Stimulated activated CD4-positive, alpha-beta T cell treated with anti-CD3 and anti-CD28 coated beads, Interleukin-4, amount 100 ng/mL, for 48 hours (primary cell): ENCODE measurements around the gene TMSB15A.
A peak's percentile ranks its signal among the peaks of the same experiment; 100 is the strongest.
"Not testable (repeated sequence)": the region's sequence is repeated elsewhere in the genome, so short reads cannot be mapped to it uniquely, and the experiment has no call there.

Source experiments
- DNase-seq, 2 donors: peaks; one replicate each; pipeline ENCODE4 v3.0.0-alpha.2; 2020; ENCODE audit warnings: low read depth in 2 of 2

TMSB15A gene

DNA sequence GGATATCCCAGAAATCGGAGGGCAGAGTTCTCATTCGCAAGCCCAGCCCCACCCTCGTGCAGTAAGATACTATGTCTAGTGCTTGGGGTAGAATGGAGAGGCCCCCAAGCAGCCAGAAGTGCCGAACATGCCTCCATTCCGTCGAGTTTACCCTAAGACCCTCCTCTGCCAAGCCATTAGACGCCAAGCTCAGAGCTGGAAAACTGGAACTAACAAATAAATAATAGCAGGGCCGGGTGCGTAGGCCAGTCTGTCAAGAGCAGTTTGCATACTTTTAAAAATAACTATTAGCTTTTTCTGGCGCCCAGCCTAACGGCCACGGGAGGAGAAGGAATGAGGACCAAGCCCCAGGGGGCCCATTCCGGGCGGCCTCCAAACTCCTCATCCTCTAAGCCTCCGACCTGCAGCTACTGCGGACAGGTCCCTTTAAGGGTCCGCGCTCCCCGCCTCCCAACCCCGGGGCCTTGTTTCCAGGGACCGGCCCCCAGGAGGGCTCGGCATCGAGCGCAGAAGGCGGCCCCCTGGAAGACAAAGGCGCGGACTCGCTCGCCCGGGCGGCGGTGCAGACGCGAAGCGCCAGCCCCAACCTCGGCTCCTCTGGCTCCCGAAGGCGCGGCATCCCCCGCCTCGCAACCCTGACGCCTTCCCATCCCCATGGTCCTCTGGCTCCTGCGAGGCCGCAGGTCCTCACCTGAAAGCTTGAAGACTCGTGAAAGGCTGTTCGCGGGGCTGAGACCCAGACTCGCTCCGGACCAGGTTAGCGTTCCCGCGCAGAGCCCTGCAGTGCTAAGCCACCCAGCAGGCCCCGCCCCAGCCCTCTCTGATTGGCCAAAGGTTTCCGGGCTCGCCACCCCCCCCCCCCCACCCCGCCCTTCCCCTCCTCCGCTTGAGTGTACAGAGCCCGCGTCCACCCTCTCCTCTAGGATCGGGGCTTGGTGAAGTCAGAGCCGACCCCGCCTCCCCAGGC, at the start of gene TMSB15A:
Gene TMSB15A (minus strand): TSS at position 765 of the 967 bp plus-strand sequence.
- peak; percentile 37 to 41 for DNase-seq

GRCh38 chrX:102560423-102561068, 44.0 kb upstream of the TMSB15A start:
- no peak for DNase-seq

GRCh38 chrX:102558607-102559006, 42.1 kb upstream of the TMSB15A start:
- DNase-seq, result no peak

DNA sequence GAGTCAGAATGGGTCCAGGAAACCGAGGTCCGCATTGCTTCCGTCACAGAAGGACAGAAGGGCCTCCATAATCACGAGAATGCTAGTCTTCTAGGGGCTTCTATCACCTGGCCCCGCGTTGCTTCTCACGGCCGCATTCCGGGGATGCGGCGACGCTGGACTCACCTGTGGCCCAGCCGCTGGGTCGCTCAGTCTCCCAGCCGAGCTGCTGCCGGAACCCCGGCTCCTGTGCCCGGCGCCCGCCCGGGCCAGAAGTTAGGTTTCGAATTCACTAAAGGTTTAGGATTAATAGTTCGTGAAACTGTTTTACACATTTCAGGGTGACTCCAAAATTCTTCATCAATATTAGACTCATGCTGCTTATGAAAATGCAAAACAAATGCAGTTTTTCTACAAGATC, 31.7 kb upstream of the TMSB15A start:
- no peak for DNase-seq

DNA sequence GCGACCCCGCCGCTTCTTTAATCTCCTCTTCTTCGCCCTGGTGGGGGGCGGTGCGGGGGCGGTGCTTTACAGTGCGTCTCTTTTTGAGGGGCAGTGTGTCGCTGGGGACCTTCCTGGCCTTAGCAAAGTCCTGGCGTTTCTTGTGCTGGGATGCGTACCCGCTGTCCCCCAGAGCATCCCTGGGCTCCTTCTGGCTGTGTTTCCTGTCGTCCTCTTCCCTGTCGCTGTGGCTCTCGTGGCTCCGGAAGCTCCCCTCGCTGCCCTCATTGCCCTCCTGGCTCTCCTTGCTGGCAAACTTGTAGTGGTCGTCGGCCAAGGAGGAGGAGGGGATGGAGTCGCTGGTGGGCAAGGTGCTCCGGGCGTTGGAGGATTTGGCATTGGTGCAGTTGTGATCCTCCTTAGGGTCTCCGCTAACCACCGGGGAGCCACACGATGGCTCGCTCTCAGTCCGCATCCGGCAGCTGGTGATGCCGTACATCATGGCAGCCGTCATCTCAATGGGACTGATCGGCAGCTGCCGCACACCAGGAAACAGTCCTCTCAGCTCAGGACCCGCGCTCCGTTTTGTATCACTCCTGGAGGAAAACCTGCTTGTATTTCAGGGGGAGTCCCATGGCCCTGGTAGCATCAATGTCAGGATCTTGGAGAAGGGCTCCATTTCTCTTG, 30.4 kb upstream of the TMSB15A start:
- DNase-seq, result no peak

DNA sequence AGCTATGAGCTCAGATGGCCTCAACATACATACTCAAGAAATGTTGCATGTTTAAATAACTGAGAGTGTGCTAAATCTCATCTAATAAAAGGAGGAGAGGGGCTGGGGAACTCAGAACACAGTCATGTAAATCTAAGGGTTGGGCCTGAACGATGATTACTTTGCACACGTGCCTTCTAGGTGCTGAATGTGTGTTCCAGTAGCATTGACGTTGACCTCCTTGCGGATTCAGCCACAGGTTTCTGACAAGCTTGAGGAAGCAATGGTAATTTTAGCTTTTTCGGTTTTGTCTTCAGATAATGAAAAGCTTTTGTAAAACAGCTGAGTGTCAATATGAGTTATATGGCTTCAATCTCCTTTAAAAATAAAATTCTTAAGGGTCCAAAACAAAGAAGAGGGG, 29.6 kb upstream of the TMSB15A start:
- not testable (repeated sequence) for DNase-seq

- DNase-seq, result no peak
Measured at GRCh38 chrX:102535958-102536357, 19.4 kb upstream of the TMSB15A start.

DNA sequence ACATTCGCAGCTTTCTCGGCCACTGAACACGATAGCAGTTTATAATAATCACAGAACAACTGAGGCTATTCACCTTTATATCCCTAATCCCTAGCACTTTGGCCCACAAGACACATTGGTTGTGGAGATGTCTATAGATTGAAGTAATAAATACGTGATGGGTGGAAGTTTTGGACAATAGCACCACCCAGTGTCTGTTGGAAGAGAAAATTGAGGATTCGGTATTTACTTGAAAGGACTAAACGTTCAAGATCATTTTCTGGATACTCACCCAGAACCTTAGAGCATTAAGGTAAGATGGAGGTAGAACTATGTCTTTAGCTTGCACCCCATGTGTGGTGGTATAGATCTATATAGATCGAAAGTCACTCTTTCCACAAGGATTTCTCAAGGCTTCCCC, 787 bp upstream of the TMSB15A start:
- DNase-seq, result no peak

- DNase-seq, result no peak
Measured at GRCh38 chrX:102514536-102514935, 2.0 kb downstream of the TMSB15A start.

DNA sequence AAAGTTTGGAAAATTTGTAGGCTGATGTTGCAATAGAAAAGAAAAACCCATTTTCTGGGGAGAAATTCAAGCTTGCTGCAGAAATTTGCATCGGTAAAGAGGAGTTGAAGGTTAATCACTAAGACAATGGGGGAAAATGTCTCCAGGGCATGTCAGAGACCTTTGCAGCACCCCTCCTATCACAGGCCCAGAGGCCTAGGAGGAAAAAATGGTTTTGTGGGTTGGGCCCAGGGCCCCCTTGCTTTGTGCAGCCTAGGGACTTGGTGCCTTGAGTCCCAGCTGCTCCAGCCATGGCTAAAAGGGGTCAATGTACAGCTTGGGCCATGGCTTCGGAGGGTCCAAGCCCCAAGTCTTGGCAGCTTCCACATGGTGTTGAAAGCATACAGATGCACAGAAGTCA, 17.8 kb downstream of the TMSB15A start:
- no peak for DNase-seq

- DNase-seq, result no peak
Measured at GRCh38 chrX:102491766-102492165, 24.8 kb downstream of the TMSB15A start.

GRCh38 chrX:102478765-102479164, 37.8 kb downstream of the TMSB15A start:
- DNase-seq, result not testable (repeated sequence)

DNA sequence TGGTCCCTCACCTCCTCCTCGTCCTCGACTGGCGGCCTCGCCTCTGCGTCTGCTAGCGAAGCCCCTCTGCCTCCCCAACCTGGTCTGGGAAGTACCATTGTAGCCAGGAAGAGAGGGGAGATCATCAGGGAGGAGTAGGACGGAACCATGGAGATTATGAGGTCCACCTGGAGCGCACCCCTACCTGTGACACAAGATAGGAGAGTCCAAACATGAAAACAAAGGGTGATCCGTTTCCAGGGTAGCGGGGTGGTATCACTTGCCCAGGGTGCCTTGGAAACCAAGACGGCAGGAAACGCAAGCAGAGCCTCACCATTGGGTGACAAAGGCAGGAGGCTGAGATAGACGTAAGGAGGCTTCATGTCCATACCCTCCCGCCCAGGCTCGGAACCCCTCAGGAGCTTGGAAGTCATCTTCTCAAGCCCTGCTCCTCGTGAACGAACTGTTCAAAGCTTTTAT, 44.7 kb downstream of the TMSB15A start, which contains the start of gene TCP11X2:
Gene TCP11X2 (minus strand): TSS at position 51 of the 459 bp plus-strand sequence.
- DNase-seq, result not testable (repeated sequence)

GRCh38 chrX:102470215-102470614, 46.3 kb downstream of the TMSB15A start:
- not testable (repeated sequence) for DNase-seq
